ENCODE results near the gene EMC1. TPM values are rescaled to one million over a fixed set of nuclear protein-coding genes. Genes with fewer than 3 reads are reported as not detected.
"Not testable (repeated sequence)": the region's sequence is repeated elsewhere in the genome, so short reads cannot be mapped to it uniquely, and the experiment has no call there.

Gene EMC1
- total RNA-seq, 1 donor: 90.2 TPM

DNA sequence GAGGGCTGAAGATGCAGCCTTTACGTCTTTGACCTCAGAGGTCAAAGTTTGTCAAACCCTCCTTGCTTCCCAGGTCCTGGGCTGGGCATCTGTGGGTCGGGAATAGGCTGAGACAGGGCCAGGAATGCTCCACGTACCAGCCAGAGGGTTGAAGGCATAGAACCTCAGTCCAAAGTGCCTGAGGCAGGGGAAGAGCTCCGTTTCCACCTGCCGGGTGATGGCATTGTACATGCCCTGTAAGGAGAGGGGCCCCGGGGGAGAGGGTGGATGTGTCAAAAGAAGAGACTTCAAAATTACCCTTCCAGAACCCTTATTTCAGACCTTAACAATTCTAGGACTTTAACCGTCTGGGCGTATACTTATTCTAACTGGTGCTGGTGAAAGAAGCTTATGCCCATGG is 33.6 kb upstream of the EMC1 start:
- TF ChIP-seq, protein P1, sequence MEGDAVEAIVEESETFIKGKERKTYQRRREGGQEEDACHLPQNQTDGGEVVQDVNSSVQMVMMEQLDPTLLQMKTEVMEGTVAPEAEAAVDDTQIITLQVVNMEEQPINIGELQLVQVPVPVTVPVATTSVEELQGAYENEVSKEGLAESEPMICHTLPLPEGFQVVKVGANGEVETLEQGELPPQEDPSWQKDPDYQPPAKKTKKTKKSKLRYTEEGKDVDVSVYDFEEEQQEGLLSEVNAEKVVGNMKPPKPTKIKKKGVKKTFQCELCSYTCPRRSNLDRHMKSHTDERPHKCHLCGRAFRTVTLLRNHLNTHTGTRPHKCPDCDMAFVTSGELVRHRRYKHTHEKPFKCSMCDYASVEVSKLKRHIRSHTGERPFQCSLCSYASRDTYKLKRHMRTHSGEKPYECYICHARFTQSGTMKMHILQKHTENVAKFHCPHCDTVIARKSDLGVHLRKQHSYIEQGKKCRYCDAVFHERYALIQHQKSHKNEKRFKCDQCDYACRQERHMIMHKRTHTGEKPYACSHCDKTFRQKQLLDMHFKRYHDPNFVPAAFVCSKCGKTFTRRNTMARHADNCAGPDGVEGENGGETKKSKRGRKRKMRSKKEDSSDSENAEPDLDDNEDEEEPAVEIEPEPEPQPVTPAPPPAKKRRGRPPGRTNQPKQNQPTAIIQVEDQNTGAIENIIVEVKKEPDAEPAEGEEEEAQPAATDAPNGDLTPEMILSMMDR (IDR thresholded peaks at IDR 0.05; ENCODE audit: insufficient read depth, low read depth, low read length): no peak
- no peak for DNase-seq (ENCODE audit: low read depth)
- H3K4me3 ChIP-seq (ENCODE audit: low read depth, low read length): no peak overlapping the region

DNA sequence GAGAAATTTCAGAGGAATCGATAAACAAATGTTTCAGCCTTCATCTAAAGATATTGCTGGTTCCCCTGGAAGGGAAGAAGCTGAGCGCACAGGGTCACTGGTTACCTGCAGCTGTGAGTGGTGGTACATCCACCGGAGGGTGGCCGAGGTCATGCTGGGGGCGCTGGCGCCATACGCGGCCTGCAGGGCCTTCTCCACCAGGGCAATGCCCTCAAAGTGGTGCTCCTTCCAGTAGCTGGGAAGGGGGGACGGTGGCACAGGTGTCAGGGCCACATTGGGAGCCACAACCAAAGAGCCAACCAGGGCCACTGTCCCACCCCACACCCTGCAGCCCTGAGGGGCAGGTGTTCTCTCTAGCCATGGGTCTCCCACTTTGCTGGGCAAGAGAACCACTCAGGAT is 32.6 kb upstream of the EMC1 start:
- no peak overlapping the region for H3K4me3 ChIP-seq (ENCODE audit: low read depth, low read length)
- TF ChIP-seq, protein P1 (IDR thresholded peaks at IDR 0.05; ENCODE audit: insufficient read depth, low read depth, low read length): no peak
- DNase-seq (ENCODE audit: low read depth): no peak

DNA sequence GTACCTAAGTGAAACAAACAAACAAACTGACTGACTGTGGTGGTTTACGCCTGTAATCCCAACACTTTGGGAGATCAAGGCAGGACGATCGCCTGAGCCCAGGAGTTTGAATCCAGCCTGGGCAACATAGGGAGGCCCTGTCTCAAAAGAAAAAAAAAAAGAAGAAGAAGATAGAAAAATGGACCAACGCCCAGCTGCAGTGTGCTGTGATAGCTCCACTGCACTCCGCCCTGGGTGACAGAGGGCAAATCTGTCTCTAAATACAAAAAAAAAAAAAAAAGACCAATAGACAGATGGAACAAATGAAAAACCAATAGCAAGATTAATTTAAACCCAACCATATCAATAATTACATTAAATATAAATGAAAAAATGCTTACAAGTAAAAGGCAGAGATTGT is 23.3 kb upstream of the EMC1 start:
- TF ChIP-seq, protein P1 (IDR thresholded peaks at IDR 0.05; ENCODE audit: insufficient read depth, low read depth, low read length): no peak
- DNase-seq (ENCODE audit: low read depth): no peak
- no peak overlapping the region for H3K4me3 ChIP-seq (ENCODE audit: low read depth, low read length)

DNA sequence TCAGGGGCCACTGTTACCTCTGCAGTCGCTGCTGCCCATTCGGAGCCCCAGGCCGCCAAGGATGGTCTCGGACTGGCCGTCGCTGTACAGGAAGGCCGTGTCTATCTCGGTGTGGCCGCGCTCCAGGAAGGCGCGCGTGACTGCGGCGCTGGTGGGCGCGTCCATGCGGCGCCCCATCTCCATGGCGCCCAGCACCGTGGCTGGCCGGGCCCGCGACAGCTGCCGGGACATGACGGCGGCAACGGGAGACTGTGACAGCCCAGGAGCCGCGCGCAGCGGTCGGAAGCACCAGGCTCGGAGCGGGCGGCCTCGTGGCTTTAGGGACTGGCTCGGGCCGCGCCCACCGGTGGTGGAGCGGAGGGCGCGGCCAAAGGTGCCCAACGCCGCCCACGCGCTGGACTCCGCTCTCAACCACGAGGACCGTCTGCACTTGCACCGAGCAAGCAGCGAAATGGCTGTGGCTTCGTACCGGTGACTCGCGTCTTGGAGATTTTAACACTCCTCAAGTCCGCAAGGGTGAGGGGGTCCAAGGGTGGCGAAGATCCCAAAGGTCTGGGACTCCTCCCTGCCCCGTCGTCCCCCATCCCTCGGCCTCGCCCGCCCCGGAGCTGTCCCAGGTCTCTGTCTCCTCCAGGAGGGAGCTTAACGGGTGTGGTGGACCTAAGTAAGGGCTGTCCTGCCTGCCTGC is 22.7 kb upstream of the EMC1 start:
- not testable (repeated sequence) for DNase-seq (ENCODE audit: low read depth); H3K4me3 ChIP-seq (ENCODE audit: low read depth, low read length)

DNA sequence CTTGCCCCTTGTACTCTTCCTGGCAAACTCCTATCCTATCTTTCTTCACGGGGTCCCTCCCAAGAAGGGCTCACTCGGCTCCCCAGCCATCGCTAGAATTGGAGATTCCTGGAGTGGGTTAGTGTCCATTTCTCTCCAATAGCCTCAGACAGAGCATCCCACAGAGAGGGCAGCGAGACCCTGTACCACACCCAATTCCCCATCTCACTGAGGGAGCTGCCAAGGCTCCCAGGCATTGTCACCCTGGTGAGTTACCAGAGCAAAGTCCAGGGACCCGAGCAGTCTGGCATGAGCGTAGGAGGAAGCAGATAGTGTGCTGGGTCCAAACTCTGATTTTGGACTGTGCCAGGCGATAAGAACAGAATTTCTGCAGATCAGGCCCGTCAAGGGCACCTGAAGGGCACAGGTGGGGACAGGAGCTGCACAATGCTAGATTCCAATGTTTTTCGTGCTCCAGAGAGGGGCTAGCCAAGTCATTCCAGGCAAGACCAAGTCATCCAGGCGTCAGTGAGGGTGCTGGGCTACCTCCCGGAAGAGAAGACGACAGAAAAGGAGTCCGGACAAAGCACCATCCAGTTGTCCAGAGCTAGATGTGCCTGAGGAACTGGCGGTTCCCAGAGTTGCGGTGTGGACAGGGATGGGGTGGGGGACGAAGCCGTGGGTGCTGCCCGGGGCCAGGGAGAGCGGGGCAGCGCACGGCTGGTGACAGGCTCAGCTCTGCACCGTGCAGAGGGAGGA is 22.0 kb upstream of the EMC1 start:
- DNase-seq (ENCODE audit: low read depth): no peak
- H3K4me3 ChIP-seq (ENCODE audit: low read depth, low read length): no peak overlapping the region
- TF ChIP-seq, protein P1 (IDR thresholded peaks at IDR 0.05; ENCODE audit: insufficient read depth, low read depth, low read length): no peak

GRCh38 chr1:19272064-19272463 is 20.7 kb upstream of the EMC1 start:
- no peak overlapping the region for H3K4me3 ChIP-seq (ENCODE audit: low read depth, low read length)
- TF ChIP-seq, protein P1 (IDR thresholded peaks at IDR 0.05; ENCODE audit: insufficient read depth, low read depth, low read length): no peak
- no peak for DNase-seq (ENCODE audit: low read depth)

DNA sequence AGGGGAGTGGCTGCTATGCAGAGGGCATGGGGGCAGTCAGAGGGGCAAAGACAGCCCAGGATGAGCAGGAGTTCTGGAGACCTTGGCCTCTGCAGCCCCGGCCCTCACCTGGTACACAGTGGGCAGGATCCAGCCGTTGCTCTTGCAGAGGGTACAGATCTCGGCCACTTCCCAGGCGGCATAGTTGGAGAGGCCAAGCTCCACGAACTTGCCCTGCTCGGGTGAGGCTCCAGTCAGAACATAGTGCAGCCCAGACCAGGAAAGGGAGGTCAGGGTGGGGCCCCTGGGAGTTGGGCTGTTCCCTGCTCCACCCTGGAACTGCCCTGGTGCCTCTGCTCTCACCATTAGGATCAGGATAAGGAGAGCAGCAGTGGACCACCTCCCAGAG is 19.0 kb upstream of the EMC1 start:
- DNase-seq (ENCODE audit: low read depth): not testable (repeated sequence)

More for the DNA sequence above, 19.0 kb upstream of the EMC1 start:
- H3K4me3 ChIP-seq (ENCODE audit: low read depth, low read length): not testable (repeated sequence)

Data from fibroblast of villous mesenchyme (primary cell).